H1 (cell line): Measurements from ENCODE around the gene PPIB. TPM values are rescaled to one million over a fixed set of nuclear protein-coding genes. Genes with fewer than 3 reads are reported as not detected.
A peak's percentile ranks its signal among the peaks of the same experiment; 100 is the strongest.

Experiments used
- ATF3 ChIP-seq: IDR thresholded peaks from 2 replicates; pipeline ENCODE4 v1.6.1; 2011; ENCODE audit warnings: low read depth, mild to moderate bottlenecking, low read length; ENCODE audit not compliant: insufficient read depth
- BACH1 ChIP-seq: IDR thresholded peaks from 2 replicates; pipeline ENCODE4 v1.6.1; 2012; ENCODE audit warnings: low read length, improper control_type of control experiment
- CHD1 ChIP-seq: IDR thresholded peaks from 2 replicates; pipeline ENCODE4 v1.6.1; 2012; ENCODE audit warnings: low read depth, low read length, improper control_type of control experiment
- CREB1 ChIP-seq: IDR thresholded peaks from 2 replicates; pipeline ENCODE4 v1.6.1; 2012; ENCODE audit warnings: inconsistent platforms
- CTBP2 ChIP-seq: IDR thresholded peaks from 2 replicates; pipeline ENCODE4 v1.7.0; 2011; ENCODE audit warnings: borderline replicate concordance, mild to moderate bottlenecking, moderate library complexity, mixed read lengths, low read length; ENCODE audit not compliant: insufficient read depth, insufficient read length
- CTCF ChIP-seq, 3 experiments: IDR thresholded peaks; 1 replicate in 2 of 3; 2 replicates in 1 of 3; pipeline versions ENCODE4 v1.5.1 to v1.6.1; 2011; ENCODE audit warnings: low read length in 3 of 3, mild to moderate bottlenecking in 3 of 3, inconsistent platforms in 2 of 3, low read depth in 1 of 3, moderate library complexity in 1 of 3; ENCODE audit not compliant: insufficient read depth in 1 of 3; ENCODE audit errors: control extremely low read depth in 1 of 3
- EP300 ChIP-seq, 2 experiments: IDR thresholded peaks; 1 replicate in 1 of 2; 2 replicates in 1 of 2; pipeline ENCODE4 v1.6.1; 2011 to 2012; ENCODE audit warnings: low read depth in 2 of 2, low read length in 2 of 2, mild to moderate bottlenecking in 2 of 2, borderline replicate concordance in 1 of 2, inconsistent platforms in 1 of 2, moderate library complexity in 1 of 2
- HDAC2 ChIP-seq, 2 experiments: fragments of 300-600 bp in 1 of 2; sonication (generic) in 1 of 2; IDR thresholded peaks; 2 replicates each; pipeline ENCODE4 v1.6.1; 2011 to 2012; ENCODE audit warnings: low read depth in 2 of 2, low read length in 2 of 2, mild to moderate bottlenecking in 2 of 2, moderate library complexity in 2 of 2, borderline replicate concordance in 1 of 2, inconsistent platforms in 1 of 2
- HDAC6 ChIP-seq: IDR thresholded peaks from one replicate; pipeline ENCODE4 v1.7.1; 2012; ENCODE audit warnings: low read depth, mild to moderate bottlenecking, inconsistent platforms, low read length, moderate library complexity
- JUN ChIP-seq: IDR thresholded peaks from 2 replicates; pipeline ENCODE4 v1.6.1; 2011; ENCODE audit warnings: low read depth, mild to moderate bottlenecking, improper control_type of control experiment, low read length
- JUND ChIP-seq: IDR thresholded peaks from 2 replicates; pipeline ENCODE4 v1.6.1; 2011; ENCODE audit warnings: mild to moderate bottlenecking, improper control_type of control experiment, low read length
- KDM5A ChIP-seq: fragments of 200-600 bp; IDR thresholded peaks from 2 replicates; pipeline ENCODE4 v1.7.1; 2012; ENCODE audit warnings: mild to moderate bottlenecking, low read length, inconsistent platforms, mixed read lengths
- RBBP5 ChIP-seq: IDR thresholded peaks from 2 replicates; pipeline ENCODE4 v1.7.1; 2012; ENCODE audit warnings: low read depth, mild to moderate bottlenecking, inconsistent platforms, low read length, moderate library complexity, borderline replicate concordance
- RNF2 ChIP-seq: fragments of 200-900, 300-1000 bp; sonication (generic); IDR thresholded peaks from 2 replicates; pipeline ENCODE4 v1.7.1; 2016; ENCODE audit warnings: borderline replicate concordance, low read depth, mild to moderate bottlenecking, antibody characterized with exemption, low read length; ENCODE audit not compliant: poor library complexity, severe bottlenecking; ENCODE audit errors: missing control alignments
- SIN3A ChIP-seq, 2 experiments: IDR thresholded peaks in 1 of 2; conservative IDR thresholded peaks in 1 of 2; 2 replicates each; pipeline ENCODE4 v1.6.1; 2011 to 2012; ENCODE audit warnings: low read length in 2 of 2, improper control_type of control experiment in 1 of 2, low read depth in 1 of 2, mild to moderate bottlenecking in 1 of 2
- SIRT6 ChIP-seq: IDR thresholded peaks from one replicate; pipeline ENCODE4 v1.7.1; 2012; ENCODE audit warnings: low read length, inconsistent platforms
- TAF1 ChIP-seq: IDR thresholded peaks from 2 replicates; pipeline ENCODE4 v1.6.1; 2011; ENCODE audit warnings: mild to moderate bottlenecking, low read depth, low read length
- TEAD4 ChIP-seq: IDR thresholded peaks from 2 replicates; pipeline ENCODE4 v1.6.1; 2012; ENCODE audit warnings: low read depth, low read length, inconsistent platforms, mixed read lengths
- YY1 ChIP-seq: IDR thresholded peaks from 2 replicates; pipeline ENCODE4 v1.6.1; 2011; ENCODE audit warnings: low read depth, mild to moderate bottlenecking, low read length
- polyA plus RNA-seq, 7 experiments: library from polyadenylated mRNA; depleted of rRNA in 3 of 7; stranded (reverse) in 5 of 7; unstranded in 2 of 7; fragments of >200 nt in 5 of 7; fragments of 200-250 nt in 2 of 7; gene quantifications; 1 replicate in 5 of 7; 2 replicates in 1 of 7; 4 replicates in 1 of 7; pipeline versions ENCODE4 v1.2.1 to v1.2.3, GENCODE V29; 2011 to 2013; ENCODE audit warnings: missing spikeins in 2 of 7, mixed read lengths in 2 of 7
- total RNA-seq: library from RNA; stranded (reverse); fragmentation: NEBNext Ultra II Directional; extraction: Animal tissue kit (Norgen Biotek cat#: 25700); gene quantifications from 2 replicates; pipeline ENCODE4 v1.2.1, GENCODE V29; 2021

PPIB gene
- total and polyA plus RNA-seq, 2 of the 8 experiments (the other 6 are each of a cell fraction or from before 2014, with no cell fraction given) = 558 to 579 TPM

- 0 out of 2 replicates have a peak, but pooled peaks have one; percentile 3 for TF ChIP-seq TEAD4
- TF ChIP-seq RBBP5 = peak; percentile 52; the same call in 1 of the 2 replicates
- 0 out of 2 replicates have a peak, but pooled peaks have one; percentile 17 for TF ChIP-seq YY1
- no peak for TF ChIP-seq HDAC6
- TF ChIP-seq TAF1 = peak; percentile 81
- TF ChIP-seq ATF3 = no peak
- TF ChIP-seq JUND = peak; percentile 82; the same call in 1 of the 2 replicates
- TF ChIP-seq SIRT6 = no peak
- TF ChIP-seq CTBP2 = no peak
- TF ChIP-seq KDM5A = no peak; the same call in 1 of the 2 replicates
- no peak for TF ChIP-seq CREB1
- TF ChIP-seq HDAC2 (IDR thresholded peaks at IDR 0.05; ENCODE audit: borderline replicate concordance in 1 of 2, low read depth in 2 of 2, low read length in 2 of 2) = peak; percentile 57 to 83; a peak in 2 of 4 replicates
- TF ChIP-seq EP300 (IDR thresholded peaks at IDR 0.05; ENCODE audit: borderline replicate concordance in 1 of 2, low read depth in 2 of 2, low read length in 2 of 2) = peak in 1 of 2 experiments; percentile 97; a peak in 2 of 3 replicates
- TF ChIP-seq RNF2 = no peak
- TF ChIP-seq SIN3A (conservative IDR thresholded peaks at IDR 0.05 in 1 of 2, IDR thresholded peaks at IDR 0.05 in 1 of 2; ENCODE audit: low read depth in 1 of 2, low read length in 2 of 2) = peak; percentile 86 to 89; a peak in 3 of 4 replicates
- TF ChIP-seq JUN = no peak
- peak; percentile 57 to 64 (median 57) for TF ChIP-seq CTCF (IDR thresholded peaks at IDR 0.05; ENCODE audit: control extremely low read depth in 1 of 3, insufficient read depth in 1 of 3, low read depth in 1 of 3, low read length in 3 of 3)
- TF ChIP-seq CHD1 = peak; percentile 67; the same call in 1 of the 2 replicates
- peak; percentile 83 for TF ChIP-seq BACH1
These were observed at the start of gene PPIB (continued) for GRCh38 chr15:64162869-64163658.
